Activated CD8-positive, alpha-beta memory T cell treated with anti-CD3 and anti-CD28 coated beads, Interleukin-2, amount 10 ng/mL, durations not matched to agents 7 days and 5 days (primary cell): ENCODE data around the gene CD82. TPM values are rescaled to one million over a fixed set of nuclear protein-coding genes. Genes with fewer than 3 reads are reported as not detected.

Source experiments
- ATAC-seq: fragments of 150-1000 bp; cut with Tn5 transposase; one replicate; pipeline ENCODE4 v1.10.0; 2021; ENCODE audit warnings: moderate library complexity
- CTCF ChIA-PET: fragments of 350-600 bp; sonication (Branson Sonifier 250); formaldehyde crosslinking; loops from one replicate; lab custom pipeline; 2021; ENCODE audit warnings: antibody characterized with exemption; lab: Charles Lee
- DNase-seq: peaks from one replicate; pipeline ENCODE4 v3.0.0-alpha.2; 2020
- H3K27ac Mint-ChIP-seq: one replicate; pipeline ENCODE4 v1.8.0; 2021; ENCODE audit warnings: mild to moderate bottlenecking, mixed read lengths
- H3K27me3 Mint-ChIP-seq: one replicate; pipeline ENCODE4 v1.8.0; 2021; ENCODE audit warnings: mixed read lengths
- H3K36me3 Mint-ChIP-seq: one replicate; pipeline ENCODE4 v1.8.0; 2021; ENCODE audit warnings: mild to moderate bottlenecking, mixed read lengths
- H3K4me1 Mint-ChIP-seq: one replicate; pipeline ENCODE4 v1.8.0; 2021; ENCODE audit warnings: mixed read lengths
- H3K4me3 Mint-ChIP-seq: one replicate; pipeline ENCODE4 v1.8.0; 2021; ENCODE audit warnings: mild to moderate bottlenecking, moderate library complexity, mixed read lengths
- H3K9me3 Mint-ChIP-seq: one replicate; pipeline ENCODE4 v1.8.0; 2022; ENCODE audit warnings: low read depth, mixed read lengths
- total RNA-seq, 2 experiments: library from RNA; stranded (reverse); gene quantifications; one replicate each; pipeline ENCODE4 v1.2.3, GENCODE V29; 2021

The CD82 gene
- total RNA-seq, 2 experiments from 2014 or later: 90.2 to 285 TPM

- DNase-seq (no peak), ATAC-seq (no peak)
- Mint-ChIP-seq H3K27me3 (no peaks in the 10 kb centered on the region), H3K9me3 (no peaks in the 10 kb centered on the region), H3K4me3 (no peak overlapping the region), H3K4me1 (peaks cover 43% of the 10 kb centered on the region), H3K27ac (no peak overlapping the region), H3K36me3 (peaks cover 18% of the 10 kb centered on the region)
- CTCF ChIA-PET: interaction anchor here (1.6 to 1.9 kb wide), 2 partner anchors 25 to 36 kb away, joined by 3 to 6 read pairs; no protein-coding TSS in a partner anchor
Measured at GRCh38 chr11:44592125-44592940, 26.9 kb downstream of the CD82 start.

- Mint-ChIP-seq H3K36me3 (peaks cover 15% of the 10 kb centered on the region), H3K27ac (no peak overlapping the region), H3K4me1 (peaks cover 49% of the 10 kb centered on the region), H3K27me3 (no peaks in the 10 kb centered on the region), H3K9me3 (no peaks in the 10 kb centered on the region), H3K4me3 (no peak overlapping the region)
- DNase-seq (no peak), ATAC-seq (no peak)
- CTCF ChIA-PET: interaction anchor here (1.6 to 1.9 kb wide), 2 partner anchors 24 to 37 kb away, joined by 3 to 6 read pairs; no protein-coding TSS in a partner anchor
Measured at GRCh38 chr11:44593251-44593650, 27.8 kb downstream of the CD82 start.

GRCh38 chr11:44595006-44595405 lies 29.5 kb downstream of the CD82 start:
- CTCF ChIA-PET: interaction anchor here (0.9 to 1.2 kb wide), 2 partner anchors 10 to 22 kb away, joined by 3 to 4 read pairs; no protein-coding TSS in a partner anchor
- Mint-ChIP-seq H3K4me1 (peaks cover 47% of the 10 kb centered on the region), H3K36me3 (peaks cover 6% of the 10 kb centered on the region)

GRCh38 chr11:44595964-44596381 lies 30.5 kb downstream of the CD82 start:
- Mint-ChIP-seq H3K36me3 (peaks cover 6% of the 10 kb centered on the region), H3K27ac (peak overlapping the region; percentile 92)
- no peak for ATAC-seq

More at GRCh38 chr11:44595006-44595405, 29.5 kb downstream of the CD82 start:
- no peaks in the 10 kb centered on the region for H3K9me3 Mint-ChIP-seq
- ATAC-seq (no peak), DNase-seq (no peak)
- H3K27ac Mint-ChIP-seq: peak overlapping the region; percentile 54
- no peaks in the 10 kb centered on the region for H3K27me3 Mint-ChIP-seq
- no peak overlapping the region for H3K4me3 Mint-ChIP-seq

DNA sequence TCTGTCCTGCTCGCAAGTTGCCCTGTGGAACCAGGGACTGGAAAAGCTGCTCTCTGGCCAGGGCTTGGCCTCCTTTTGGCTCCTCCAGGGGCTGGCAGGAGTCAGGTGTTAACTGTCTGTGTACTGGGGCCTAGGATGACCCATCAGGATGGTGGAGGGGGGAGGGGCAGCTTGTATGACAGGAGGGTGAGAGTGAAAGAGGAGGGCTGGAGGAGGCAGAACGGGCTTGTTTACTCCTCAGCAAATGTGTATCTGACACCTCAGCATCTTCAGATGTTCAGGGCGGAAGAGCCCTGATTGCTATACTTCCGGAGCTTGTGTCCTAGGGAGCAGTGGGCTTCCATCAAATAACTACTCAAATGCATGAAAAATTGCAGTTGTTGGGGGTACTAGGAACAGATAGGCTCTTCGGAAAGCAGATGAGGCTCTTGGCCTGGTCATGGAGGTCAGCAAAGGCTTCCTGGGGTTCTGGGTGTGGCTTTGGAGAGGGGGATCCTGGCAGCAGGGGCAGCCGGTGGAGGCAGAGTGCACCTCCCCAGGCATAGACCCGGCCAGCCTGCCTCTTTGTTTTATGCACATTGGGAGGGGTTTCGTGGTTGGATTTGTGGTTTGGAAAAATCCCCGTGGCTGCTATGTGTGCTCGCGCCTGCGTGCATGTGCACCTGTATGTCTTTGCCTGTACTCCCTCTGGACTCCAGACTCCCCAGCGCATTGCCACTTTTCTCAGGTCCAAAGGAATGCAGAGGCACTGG lies 31.2 kb downstream of the CD82 start:
- Mint-ChIP-seq H3K9me3 (no peaks in the 10 kb centered on the region), H3K27me3 (no peaks in the 10 kb centered on the region), H3K4me3 (peak overlapping the region; percentile 43), H3K4me1 (peaks cover 40% of the 10 kb centered on the region), H3K27ac (peak overlapping the region; percentile 92), H3K36me3 (peaks cover 4% of the 10 kb centered on the region)
- peak; percentile 77 for ATAC-seq
- CTCF ChIA-PET: interaction anchor here (0.9 to 2.4 kb wide), 4 partner anchors 15 to 40 kb away, joined by 3 to 16 read pairs (median 4); no protein-coding TSS in a partner anchor
- peak; percentile 79 for DNase-seq

More at GRCh38 chr11:44595964-44596381, 30.5 kb downstream of the CD82 start:
- peak overlapping the region; percentile 43 for H3K4me3 Mint-ChIP-seq
- no peaks in the 10 kb centered on the region for H3K9me3 Mint-ChIP-seq
- no peaks in the 10 kb centered on the region for H3K27me3 Mint-ChIP-seq
- H3K4me1 Mint-ChIP-seq: peaks cover 46% of the 10 kb centered on the region
- no peak for DNase-seq
- CTCF ChIA-PET: interaction anchor here (0.7 to 2.4 kb wide), 5 partner anchors 11 to 39 kb away, joined by 3 to 16 read pairs (median 3); no protein-coding TSS in a partner anchor

GRCh38 chr11:44597358-44598012 lies 32.0 kb downstream of the CD82 start:
- no peak overlapping the region for H3K4me3 Mint-ChIP-seq
- peak overlapping the region; percentile 92 for H3K27ac Mint-ChIP-seq
- DNase-seq (no peak), ATAC-seq (no peak)
- peaks cover 4% of the 10 kb centered on the region for H3K36me3 Mint-ChIP-seq
- H3K27me3 Mint-ChIP-seq: no peaks in the 10 kb centered on the region
- H3K9me3 Mint-ChIP-seq: no peaks in the 10 kb centered on the region
- CTCF ChIA-PET: interaction anchor here (0.7 to 2.4 kb wide), 5 partner anchors 15 to 40 kb away, joined by 3 to 16 read pairs (median 4); no protein-coding TSS in a partner anchor
- peaks cover 40% of the 10 kb centered on the region for H3K4me1 Mint-ChIP-seq

- CTCF ChIA-PET: interaction anchor here (1.0 to 1.7 kb wide), 6 partner anchors 12 to 42 kb away, joined by 3 to 6 read pairs (median 4); no protein-coding TSS in a partner anchor
- H3K27me3 Mint-ChIP-seq: no peaks in the 10 kb centered on the region
- H3K4me1 Mint-ChIP-seq: peaks cover 38% of the 10 kb centered on the region
- H3K9me3 Mint-ChIP-seq: no peaks in the 10 kb centered on the region
- ATAC-seq (no peak), DNase-seq (no peak)
- H3K27ac Mint-ChIP-seq: peak overlapping the region; percentile 49
- H3K36me3 Mint-ChIP-seq: peaks cover 6% of the 10 kb centered on the region
- H3K4me3 Mint-ChIP-seq: no peak overlapping the region
Measured at GRCh38 chr11:44598831-44599230, 33.4 kb downstream of the CD82 start.

- no peak overlapping the region for H3K4me3 Mint-ChIP-seq
Measured at GRCh38 chr11:44600261-44600660, 34.8 kb downstream of the CD82 start.

GRCh38 chr11:44600839-44601383 lies 35.4 kb downstream of the CD82 start:
- no peak overlapping the region for H3K4me3 Mint-ChIP-seq
- no peak overlapping the region for H3K27ac Mint-ChIP-seq
- H3K4me1 Mint-ChIP-seq: peaks cover 24% of the 10 kb centered on the region
- ATAC-seq: no peak
- CTCF ChIA-PET: interaction anchor here (0.8 kb wide), 1 partner anchor 16 kb away, joined by 3 read pairs; no protein-coding TSS in a partner anchor
- DNase-seq: no peak
- H3K27me3 Mint-ChIP-seq: no peaks in the 10 kb centered on the region
- no peaks in the 10 kb centered on the region for H3K9me3 Mint-ChIP-seq
- H3K36me3 Mint-ChIP-seq: peaks cover 7% of the 10 kb centered on the region

More at GRCh38 chr11:44600261-44600660, 34.8 kb downstream of the CD82 start:
- peaks cover 29% of the 10 kb centered on the region for H3K4me1 Mint-ChIP-seq
- DNase-seq (no peak), ATAC-seq (no peak)
- CTCF ChIA-PET: interaction anchor here (1.3 kb wide), 1 partner anchor 10 kb away, joined by 4 read pairs; no protein-coding TSS in a partner anchor
- no peak overlapping the region for H3K27ac Mint-ChIP-seq
- H3K9me3 Mint-ChIP-seq: no peaks in the 10 kb centered on the region
- H3K36me3 Mint-ChIP-seq: peaks cover 6% of the 10 kb centered on the region
- no peaks in the 10 kb centered on the region for H3K27me3 Mint-ChIP-seq

- Mint-ChIP-seq H3K9me3 (no peaks in the 10 kb centered on the region), H3K4me1 (peaks cover 19% of the 10 kb centered on the region), H3K27me3 (no peaks in the 10 kb centered on the region), H3K36me3 (peaks cover 12% of the 10 kb centered on the region), H3K27ac (no peak overlapping the region), H3K4me3 (no peak overlapping the region)
- ATAC-seq: no peak
- CTCF ChIA-PET: interaction anchor here (0.7 to 2.4 kb wide), 6 partner anchors 10 to 45 kb away, joined by 3 to 9 read pairs (median 3); no protein-coding TSS in a partner anchor
- DNase-seq: no peak
Measured at GRCh38 chr11:44601471-44602370, 36.3 kb downstream of the CD82 start.

- Mint-ChIP-seq H3K9me3 (no peaks in the 10 kb centered on the region), H3K4me3 (no peak overlapping the region), H3K4me1 (peaks cover 19% of the 10 kb centered on the region), H3K27ac (no peak overlapping the region), H3K36me3 (peaks cover 21% of the 10 kb centered on the region), H3K27me3 (no peaks in the 10 kb centered on the region)
- no peak for ATAC-seq
- CTCF ChIA-PET: interaction anchor here (1.7 to 2.4 kb wide), 2 partner anchors 9 to 38 kb away, joined by 4 to 9 read pairs; no protein-coding TSS in a partner anchor
- no peak for DNase-seq
Measured at GRCh38 chr11:44602891-44603310, 37.4 kb downstream of the CD82 start.
